Measurements from ENCODE around the gene THOP1. TPM values are rescaled to one million over a fixed set of nuclear protein-coding genes. Genes with fewer than 3 reads are reported as not detected.

THOP1 gene
- 61.7 and 134 TPM in 2 replicates for total RNA-seq (2014; rRNA removed; shearing (Covaris generic))

DNA sequence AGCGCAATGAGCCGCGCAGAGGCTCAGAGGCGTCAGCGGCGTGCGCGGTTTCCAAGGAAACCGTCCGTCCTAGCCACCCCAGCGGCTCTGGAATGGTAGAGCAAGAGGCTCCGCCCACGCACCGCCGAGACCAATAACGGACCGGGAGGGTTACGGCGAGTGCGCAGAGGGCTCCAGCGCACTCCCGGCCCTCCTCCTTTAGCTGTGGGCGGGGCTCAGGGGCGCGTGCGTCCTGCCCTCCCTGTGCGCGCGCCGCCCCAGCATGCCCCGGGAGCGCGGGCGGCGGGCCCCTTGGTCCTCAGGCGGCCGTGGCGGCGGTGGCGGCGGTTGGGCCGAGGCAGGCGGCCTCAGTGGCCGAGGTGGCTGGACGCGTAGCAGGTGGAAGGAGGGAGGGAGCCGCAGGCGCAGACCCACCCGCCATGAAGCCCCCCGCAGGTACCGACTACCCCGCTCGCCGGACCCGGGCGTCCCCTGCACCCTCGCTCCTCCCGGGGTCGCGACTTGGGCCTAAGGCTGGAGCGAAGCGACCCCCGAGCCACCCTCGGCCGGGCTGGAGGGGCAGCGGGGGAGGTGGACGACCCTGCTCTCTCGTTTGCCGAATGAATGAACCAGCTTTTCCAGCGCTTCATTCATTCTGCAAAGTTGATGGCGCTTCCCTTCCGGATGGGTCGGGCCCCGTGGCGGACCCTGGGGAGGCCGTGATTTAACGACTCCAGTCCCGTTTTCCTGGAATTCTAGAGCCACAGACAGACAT is at the start of gene THOP1:
TSS of gene THOP1 (plus strand) at position 260 of the 754 bp plus-strand sequence. CDS start at position 420, 160 bp downstream.
- peak; percentile 99 for DNase-seq (ENCODE audit: low read depth)

DNA sequence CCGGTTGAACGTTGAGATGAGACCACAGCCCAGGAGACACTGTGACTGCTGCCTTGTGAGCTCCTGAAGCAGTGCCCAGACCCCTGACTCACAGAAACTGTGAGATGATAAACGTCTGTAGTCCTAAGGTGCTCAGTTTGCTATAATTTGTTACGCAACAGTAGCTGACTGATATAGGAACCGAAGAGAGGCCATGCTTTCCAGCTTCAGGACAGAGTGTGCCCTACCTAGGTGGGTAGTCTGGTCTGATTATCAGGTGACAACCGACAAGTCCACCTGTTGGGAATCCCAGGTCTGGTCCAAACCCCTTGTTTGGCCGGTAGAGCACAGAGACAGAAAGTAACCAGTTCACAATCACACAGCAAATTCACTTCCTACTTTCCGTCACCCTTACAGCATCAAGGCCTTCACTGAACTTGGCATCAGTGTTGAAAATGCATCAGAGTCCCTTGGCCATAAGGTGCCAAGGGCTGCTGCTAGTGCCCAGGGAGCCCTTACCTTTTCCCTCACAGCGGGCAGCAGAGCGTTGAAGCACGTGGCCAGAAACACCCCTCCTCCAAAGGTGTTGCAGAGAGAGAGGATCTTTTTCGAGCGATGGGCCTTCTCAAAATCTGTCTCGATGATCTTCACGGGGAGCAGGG is 48.6 kb upstream of the THOP1 start:
- DNase-seq (ENCODE audit: low read depth) = no peak

DNA sequence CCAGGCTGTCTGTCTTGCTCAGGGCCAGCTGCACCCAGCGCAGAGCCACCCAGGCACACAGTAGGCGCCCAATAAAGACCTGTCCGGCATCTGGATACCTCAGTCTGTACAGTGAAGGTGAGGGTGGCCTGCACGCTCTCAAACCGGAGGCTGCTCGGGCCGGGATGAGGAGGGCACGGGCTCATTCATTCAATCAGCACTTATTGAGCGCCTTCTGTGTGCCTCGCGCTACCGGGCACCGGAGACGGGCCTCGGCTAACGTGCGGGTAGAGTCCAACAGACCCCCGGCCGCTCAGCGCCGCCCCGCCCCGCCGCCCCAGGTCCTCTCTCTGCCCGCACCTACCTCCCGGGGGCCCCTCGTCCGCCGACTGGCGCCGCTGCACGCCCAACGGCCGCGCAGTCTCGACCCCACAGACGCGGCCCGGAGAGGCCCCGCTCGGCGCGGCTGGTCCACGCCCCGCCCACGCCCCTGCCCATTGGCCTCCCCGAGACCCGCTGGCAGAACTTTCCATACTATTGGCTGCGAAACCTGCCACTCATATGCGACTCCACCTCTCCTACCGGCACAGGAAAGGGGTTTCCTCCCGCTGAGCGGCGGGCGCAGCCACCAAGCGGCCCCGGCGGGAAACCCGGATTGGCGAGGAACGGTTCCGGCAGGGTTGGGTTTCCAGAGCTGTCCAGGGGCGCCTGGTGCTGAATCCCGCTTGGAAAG is 45.5 kb upstream of the THOP1 start, which contains the start of gene SLC39A3:
TSS of gene SLC39A3 (minus strand) at position 416 of the 712 bp plus-strand sequence. CDS start 2,760 bp downstream, outside the sequence.
- peak; percentile 96 for DNase-seq (ENCODE audit: low read depth)

DNA sequence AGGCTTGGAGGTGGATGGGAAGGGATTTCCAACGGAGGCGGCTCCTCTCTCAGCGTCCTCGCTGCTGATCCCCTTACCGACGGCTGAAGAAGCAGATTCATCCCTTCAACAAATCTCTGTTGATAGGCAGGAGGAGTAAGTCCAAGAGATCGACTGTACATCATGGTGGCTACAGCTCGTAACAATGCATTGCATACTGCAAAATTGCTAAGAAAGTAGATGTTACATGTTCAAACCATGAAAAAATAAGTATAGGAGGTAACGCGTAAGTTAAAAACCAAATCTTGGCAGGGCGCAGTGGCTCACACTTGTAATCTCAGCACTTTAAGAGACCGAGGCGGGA is 45.0 kb upstream of the THOP1 start:
- no peak for DNase-seq (ENCODE audit: low read depth)

DNA sequence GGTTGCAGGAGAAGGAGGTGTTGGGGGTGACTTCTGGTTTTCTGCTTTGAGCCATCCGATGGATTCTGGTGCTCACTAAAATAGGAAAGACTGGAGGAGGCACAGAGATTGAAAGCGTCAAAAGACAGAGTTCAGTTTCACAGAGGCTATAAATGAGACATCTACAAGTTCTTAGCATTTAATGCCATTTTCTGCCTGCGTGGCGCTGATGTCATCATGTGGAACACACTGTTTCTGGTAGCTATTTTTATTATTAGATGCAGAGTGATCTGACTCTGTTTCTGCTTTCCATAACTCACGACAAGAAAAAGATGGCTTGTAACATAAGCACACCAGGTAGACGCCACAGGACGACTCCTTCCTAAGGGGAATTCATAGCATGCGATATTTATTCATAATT is 42.2 kb upstream of the THOP1 start:
- DNase-seq (ENCODE audit: low read depth) = no peak

DNA sequence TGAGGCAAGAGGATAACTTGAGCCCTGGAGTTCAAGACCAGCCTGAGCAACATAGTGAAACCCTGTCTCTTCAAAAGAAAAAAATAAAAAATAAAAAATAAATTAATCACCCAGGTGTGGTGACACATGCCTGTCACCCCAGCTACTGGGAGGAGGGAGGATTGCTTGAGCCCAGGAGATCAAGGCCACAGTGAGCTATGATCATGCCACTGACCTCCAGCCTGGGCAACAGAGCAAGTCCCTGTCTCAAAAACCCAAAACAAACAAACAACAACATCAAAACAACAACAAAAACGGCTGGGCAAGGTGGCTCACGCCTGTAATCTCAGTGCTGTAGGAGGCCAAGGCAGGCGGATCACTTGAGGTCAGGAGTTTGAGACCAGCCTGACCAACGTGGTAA is 41.2 kb upstream of the THOP1 start:
- DNase-seq (ENCODE audit: low read depth) = no peak

DNA sequence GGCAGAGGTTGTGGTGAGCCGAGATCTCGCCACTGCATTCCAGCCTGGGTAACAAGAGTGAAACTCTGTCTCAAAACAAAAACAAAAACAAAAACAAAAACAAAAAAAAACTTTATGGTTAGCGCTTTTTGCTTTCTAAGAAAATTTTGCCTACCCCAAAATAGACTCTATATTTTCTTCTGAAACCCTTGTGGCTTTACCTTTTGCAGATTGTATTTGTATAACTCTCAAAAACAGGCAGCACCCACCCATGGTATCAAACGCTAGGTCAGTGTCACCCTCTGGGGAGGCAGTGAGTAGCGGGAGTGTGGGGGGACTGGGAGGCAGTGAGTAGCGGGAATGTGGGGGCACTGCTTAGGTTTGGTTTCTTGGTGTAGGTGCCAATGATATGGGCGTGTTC is 38.0 kb upstream of the THOP1 start:
- no peak for DNase-seq (ENCODE audit: low read depth)

DNA sequence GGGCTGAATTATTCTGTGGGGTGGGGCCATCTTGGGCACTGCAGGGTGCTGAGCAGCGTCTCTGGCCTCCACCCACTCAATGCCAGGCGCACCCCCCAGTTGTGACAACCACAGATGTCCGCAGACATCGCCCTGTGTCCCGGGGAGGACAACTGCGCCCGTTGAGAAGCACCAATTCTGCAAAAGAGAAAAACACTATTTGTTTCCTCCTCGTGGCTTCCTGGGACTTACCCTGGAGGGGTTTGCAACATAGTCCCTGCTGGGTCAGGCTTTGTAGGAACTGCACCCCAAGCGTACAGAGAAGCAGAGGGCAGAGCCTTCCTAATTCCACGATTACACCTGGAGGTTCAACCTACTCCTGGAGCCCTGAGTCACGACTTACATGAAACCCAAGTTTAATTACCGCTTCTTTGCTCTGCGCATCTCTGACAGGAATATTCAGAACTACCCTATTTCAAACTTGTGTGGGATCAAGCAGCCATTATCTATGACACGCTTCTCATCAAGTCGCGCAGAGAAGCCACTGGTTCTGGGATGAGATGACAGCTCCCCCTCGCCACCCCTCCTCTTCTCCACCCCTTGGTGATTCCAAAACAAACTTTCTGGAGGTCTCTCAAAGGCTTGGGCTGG is 34.4 kb upstream of the THOP1 start:
- no peak for DNase-seq (ENCODE audit: low read depth)

DNA sequence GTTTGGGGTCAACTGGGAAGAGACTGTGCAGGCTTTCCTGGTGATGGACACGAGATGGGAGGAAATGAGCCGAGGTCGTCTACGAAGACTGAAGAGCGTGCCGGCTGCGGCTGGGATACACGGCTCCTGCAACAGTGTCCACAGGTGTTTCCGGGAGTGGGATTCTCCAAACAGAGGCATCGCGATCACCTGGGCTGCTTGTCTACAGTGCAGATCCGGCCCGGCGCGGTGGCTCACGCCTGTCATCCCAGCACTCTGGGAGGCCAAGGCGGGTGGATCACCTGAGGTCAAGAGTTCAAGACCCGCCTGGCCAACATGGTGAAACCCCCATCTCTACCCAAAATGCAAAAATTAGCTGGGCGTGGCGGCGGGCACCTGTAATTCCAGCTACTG is 33.9 kb upstream of the THOP1 start:
- no peak for DNase-seq (ENCODE audit: low read depth)

DNA sequence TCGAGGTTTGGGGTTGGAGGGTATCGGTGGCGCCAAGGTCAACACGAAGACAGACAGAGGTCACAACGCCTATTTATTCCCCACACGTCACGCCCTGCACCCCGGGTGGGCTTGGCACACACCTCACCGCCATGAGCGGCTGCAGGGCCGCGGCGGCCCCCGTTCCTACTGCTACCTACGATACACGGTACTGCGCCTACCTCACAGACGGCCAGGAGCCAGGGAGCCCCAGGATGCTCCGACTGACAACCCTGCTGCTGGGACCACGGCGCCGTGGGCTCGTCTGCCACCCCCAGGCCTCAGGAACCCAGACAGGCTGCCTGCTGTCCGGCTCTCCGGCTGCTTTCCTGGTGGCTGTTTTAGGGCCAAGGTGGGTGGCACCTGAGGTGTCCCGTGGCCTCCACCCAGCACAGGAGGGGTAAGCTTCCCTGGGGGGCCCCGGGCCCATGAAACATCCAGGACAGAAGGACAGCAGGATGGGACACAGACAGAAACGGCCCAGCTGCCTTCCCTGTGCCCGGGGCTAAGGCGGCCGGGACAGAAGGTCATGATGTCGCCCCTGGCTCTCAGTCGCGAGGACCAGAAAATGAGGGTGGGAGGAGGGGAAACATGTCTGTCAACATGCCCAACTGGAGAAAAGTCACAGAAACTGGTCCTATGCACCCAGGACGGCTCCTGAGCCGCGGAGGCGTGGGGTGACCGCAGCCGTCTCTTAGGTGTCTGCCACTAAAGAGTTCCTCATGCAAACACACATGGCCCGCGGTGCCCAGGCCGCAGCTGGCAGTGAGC is 30.4 kb upstream of the THOP1 start:
- DNase-seq (ENCODE audit: low read depth) = no peak

DNA sequence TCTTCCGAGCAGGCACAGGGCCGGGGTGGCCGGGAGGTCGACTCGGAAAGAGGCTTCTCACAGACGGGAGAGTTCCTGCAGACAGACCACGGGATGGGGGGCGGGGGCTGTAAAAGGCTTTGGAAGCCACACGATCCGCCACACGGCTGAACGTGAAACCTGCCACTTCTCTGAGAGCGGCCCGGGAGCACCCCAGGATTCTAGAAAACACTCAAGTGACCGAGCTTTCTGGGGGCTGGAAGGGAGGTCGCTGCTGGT is 29.9 kb upstream of the THOP1 start:
- DNase-seq (ENCODE audit: low read depth) = no peak

DNA sequence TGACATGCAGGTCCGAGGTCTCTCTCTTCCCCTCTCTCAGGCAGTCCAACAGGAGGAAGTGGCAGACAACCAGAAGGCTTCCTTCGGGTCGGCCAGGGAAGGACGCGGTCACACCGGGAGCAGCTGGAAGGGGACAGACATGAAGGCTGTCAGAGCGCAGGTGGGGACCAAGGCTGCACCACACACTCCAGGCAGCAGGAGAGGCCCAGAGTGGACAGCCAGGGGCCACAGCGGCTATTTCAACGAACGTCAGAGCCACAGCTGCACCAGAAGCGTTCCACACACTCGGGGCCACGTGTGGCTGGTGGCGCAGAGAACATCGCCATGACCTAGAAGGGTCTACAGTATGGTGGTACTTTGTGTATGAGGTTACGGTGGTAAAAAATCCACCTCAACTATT is 29.5 kb upstream of the THOP1 start:
- DNase-seq (ENCODE audit: low read depth) = no peak

DNA sequence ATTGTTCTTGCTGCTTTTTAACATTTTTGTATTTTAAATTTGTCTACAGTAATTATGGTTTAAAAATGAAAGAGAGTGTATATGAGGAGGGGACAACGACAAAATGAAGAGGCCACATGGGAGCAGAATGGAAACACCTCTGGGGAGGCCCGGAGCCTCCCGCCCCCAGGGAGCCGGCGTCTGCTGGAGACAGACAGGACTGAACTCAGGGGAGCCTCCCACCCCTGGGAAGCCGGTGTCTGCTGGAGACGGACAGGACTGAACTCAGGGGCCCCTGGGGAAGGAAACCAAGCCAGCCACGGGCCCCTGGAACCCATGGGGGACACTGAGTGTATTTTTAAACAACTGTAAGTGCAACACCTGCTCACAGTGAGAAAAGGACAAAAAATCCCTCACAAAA is 28.8 kb upstream of the THOP1 start:
- no peak for DNase-seq (ENCODE audit: low read depth)

DNA sequence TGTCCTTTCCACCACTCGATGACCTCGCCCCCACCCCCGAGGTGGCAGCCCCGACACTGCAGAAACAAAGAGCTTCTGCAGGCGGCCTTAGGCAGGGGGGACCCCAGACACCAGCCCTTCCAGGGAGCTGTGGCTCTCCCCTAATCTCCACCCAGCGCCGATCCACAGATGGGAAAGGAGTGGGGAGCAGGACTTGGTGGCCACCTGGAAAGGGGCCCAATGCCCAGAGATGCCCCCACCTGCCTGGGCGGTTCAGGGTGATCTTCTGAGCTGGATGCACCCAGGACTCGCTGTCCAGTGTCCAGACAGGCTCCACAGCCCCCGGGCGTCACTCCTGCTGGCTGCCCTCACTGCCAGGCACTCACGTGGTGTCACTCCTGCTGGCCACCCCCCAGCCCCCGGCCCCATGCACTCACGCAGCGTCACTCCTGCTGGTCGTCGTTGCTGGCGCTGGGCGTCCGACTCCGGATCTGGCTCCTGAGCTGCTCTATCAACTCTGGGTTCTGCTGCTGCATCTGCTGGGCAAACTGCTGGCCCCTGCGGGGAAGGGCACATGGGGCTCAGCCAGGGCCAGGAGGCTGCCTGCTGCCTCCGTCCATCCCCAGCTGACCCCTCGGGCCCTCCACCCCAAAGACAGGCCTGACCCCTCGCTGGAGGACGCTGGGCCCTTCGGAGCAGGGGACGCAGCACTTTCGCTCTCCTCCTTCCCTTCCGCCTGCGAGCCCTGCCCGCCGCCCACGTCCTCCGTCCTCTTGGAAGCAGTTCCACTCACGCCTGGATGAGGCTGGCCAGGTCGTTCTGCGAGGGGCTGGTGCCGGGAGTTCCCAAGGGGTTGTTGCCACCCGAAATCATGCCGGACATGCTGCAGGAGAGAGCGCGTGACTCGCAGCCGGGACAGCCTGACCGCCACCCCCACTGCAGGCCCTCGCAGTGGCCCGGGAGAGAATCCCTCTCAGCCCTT is 28.1 kb upstream of the THOP1 start:
- no peak for DNase-seq (ENCODE audit: low read depth)

DNA sequence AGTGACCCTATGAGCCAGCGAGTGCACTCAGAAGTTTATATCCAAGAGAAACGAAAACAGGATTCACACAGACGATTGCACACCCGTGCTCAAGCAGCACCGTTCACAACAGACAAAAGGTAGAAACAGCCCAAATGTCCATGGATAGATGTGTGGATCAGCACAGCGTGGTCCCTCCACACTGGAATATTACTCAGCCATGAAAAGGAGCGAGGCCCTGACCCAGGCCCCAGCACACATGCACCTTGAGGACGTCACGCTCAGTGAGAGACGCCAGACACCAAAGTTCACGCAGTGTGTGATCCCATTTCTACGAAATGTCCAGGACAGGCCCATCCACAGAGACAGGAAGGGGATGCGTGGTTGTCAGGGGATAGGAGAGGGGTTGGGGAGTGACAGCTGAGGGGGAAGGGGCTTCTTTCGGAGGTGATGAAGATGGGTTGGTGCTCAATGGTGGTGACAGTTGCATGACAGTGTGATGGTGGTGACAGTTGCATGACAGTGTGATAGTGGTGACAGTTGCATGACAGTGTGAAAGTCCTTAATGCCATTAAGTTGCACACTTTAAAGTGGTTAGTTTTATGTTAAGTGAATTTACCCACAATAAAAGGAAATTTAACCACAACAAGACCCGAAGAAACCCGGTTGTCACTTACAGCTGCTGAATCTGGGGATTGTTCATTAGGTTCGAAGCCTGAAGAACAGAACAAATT is 26.5 kb upstream of the THOP1 start:
- DNase-seq (ENCODE audit: low read depth) = no peak

DNA sequence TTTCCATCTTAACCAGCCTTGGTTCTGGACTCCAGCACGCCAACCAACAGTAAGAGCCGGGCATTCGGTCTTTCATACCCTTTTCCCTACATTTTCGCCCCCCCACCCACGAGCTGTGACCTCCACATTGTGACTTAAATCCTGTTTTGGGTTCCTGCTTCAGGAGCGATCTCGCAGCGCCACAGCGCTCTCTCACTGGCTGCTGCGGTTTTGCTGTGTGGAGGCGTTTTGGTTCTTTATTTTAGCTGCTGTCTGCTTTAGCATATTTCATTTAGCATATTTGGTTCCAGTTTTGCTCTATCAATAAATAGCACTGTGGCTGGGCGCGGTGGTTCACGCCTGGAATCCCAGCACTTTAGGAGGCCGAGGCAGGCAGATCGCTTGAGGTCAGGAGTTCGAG is 25.9 kb upstream of the THOP1 start:
- no peak for DNase-seq (ENCODE audit: low read depth)

DNA sequence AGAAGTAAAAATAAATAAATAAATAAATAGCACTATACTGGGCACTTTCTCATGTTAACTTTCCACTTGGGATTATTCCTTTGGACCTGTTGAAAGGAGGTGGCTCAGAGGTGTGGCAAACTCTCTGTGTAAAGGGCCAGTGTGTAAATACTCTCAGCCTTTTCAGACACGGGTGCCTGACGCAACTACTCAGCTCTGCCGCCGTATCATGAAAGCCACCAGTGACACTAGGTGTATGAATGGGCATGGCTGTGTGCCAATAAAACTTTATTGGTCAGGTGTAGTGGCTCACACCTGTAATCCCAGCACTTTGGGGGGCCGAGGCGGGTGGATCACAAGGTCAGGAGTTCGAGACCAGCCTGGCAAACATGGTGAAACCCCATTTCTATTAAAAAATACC is 25.3 kb upstream of the THOP1 start:
- DNase-seq (ENCODE audit: low read depth) = no peak

DNA sequence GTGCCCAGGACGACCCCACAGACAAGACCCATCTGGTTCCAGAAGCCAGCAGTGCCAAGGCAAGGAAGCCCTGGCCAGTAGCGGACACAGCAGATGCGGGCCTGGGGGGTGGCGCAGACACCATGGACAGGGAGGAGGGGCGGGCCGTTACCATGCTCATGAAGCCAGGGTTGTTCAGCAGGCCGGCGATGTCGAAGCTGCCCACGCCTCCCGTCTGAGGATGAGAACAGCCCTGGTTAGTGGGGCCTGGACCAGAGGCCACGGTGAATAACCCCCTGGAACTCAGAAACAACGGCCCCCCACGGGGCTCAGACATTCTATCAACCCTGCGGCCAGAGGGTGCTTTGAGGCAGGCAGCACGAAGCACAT is 24.0 kb upstream of the THOP1 start:
- DNase-seq (ENCODE audit: low read depth) = no peak

DNA sequence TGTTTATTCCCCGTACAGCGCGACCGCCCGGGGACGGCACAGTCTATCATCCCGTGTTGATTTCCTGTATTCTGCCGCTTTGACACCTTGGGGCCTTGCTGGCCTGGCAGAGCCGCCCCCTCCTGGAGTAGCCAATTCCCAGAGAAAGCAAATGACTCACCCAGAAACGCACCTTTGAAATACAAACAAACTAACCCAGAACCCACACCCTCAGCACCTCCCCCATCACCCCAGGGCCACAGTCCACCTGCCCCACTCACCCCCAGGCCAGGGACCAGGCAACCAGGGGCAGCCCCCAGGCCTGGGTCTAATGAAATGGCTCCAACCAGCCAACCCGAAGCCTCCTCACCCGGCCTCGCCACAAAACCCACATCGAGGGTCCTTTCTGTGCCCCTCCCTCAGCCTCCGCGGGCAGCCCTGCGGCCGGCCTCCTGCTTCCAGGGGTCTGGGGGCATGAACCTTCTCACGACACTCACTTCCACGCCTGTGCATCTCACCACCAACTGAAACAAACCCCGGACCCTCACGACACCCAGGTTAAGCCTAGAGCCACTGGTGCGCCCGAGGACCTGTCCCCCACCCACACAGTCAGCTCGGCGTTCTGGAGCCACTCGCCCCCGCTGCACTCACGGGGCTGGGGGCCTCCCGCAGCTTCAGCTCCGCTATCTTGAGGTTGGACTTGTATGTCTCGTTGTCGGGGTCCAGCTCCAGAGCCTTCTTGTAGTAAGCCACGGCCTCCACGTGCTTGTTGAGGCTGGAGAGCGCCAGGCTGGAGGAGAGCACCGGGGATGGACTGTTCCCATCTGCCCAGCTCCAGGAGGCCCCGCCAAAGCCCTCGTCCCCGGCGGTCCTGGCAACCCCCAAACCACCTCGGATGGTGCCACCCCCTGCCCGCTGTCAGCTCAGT is 23.2 kb upstream of the THOP1 start:
- DNase-seq (ENCODE audit: low read depth) = peak; percentile 33

Measured in M059J (cell line).